ENCODE measurements around the gene OR1Q1. TPM values are rescaled to one million over a fixed set of nuclear protein-coding genes. Genes with fewer than 3 reads are reported as not detected.

The OR1Q1 gene, protein sequence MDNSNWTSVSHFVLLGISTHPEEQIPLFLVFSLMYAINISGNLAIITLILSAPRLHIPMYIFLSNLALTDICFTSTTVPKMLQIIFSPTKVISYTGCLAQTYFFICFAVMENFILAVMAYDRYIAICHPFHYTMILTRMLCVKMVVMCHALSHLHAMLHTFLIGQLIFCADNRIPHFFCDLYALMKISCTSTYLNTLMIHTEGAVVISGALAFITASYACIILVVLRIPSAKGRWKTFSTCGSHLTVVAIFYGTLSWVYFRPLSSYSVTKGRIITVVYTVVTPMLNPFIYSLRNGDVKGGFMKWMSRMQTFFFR
- not detected in 2 replicates for total RNA-seq

DNA sequence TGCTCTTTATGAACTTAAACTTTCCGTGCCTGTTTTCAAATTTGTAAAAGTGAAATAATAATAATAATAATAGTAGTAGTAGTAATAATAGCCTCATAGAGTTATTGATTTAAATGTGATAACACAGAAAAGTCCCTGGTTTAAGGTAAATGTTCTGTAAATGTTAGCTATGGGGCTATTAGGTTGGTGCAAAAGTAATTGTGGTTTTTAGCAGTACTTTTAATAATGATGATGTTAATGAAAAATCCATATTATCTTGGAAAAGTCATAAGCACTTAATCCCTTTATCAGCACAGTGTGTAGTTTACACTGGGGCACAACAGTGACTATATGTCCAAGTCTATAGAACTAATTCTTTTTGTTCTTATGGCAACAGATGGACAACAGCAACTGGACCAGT, at the start of gene OR1Q1:
Gene OR1Q1, plus strand, starts transcription at position 377 of the 400 bp plus-strand sequence. Its CDS starts 0 bp downstream, at position 377.

DNA sequence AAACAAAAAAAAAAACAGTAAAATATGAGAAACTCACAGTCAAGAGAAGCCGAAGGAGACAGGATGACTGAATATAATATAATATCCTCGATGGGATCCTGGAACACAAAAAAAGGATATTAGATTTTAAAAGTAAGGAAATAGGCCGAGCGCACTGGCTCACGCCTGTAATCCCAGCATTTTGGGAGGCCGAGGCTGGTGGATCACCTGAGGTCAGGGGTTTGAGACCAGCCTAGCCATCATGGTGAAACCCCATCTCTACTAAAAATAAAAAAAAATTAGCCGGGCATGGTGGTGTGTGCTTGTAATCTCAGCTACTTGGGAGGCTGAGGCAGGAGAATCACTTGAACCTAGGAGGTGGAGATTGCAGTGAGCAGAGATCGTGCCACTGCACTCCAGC, 31.3 kb upstream of the OR1Q1 start, which contains the start of gene OR1L8:
Gene OR1L8, minus strand, starts transcription at position 101 of the 400 bp plus-strand sequence. CDS start 14,907 bp downstream, outside the sequence.

DNA sequence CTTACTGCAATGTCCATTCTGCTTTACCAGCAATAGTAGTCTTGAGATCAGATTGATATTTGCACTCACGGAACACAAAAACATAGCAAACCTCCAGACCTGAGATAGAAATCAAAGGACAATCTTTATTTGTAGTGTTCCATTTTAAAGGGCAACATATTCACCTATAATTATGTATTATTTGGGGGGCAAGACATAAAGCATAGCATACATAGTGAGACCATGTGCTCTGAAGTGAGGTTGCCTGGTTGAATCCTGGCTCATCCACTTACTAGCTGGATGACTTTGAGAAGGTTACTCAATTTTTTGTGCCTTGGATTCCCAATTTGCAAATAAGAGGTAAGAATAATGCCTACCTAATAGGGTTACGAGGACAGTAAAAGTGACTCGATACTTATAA, 43.0 kb downstream of the OR1Q1 start, which contains the start of gene OR1B1:
Gene OR1B1, minus strand, starts transcription at position 101 of the 400 bp plus-strand sequence.

DNA sequence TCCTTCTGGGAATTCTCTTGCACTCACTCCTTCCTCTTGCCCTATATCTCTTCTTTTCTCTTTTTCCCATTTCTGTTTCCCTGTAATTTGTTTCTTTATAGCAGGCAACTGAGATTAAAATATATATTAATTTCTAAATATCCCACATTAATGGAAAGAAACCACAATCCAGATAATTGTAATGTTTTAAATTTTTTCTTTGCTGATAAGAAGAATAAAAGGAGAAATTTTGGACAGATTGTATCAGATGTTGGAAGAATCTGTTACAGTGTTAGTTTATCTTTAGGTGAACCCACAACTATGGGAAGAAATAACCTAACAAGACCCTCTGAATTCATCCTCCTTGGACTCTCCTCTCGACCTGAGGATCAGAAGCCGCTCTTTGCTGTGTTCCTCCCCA, 46.9 kb downstream of the OR1Q1 start, which contains the start of gene OR1L1:
Gene OR1L1, plus strand, starts transcription at position 301 of the 400 bp plus-strand sequence. Its CDS starts 0 bp downstream, at position 301.

Other genes starting within 250 kb of the OR1Q1 start
- gene PTGS1, start 243.7 kb upstream of the OR1Q1 start, total RNA-seq, result under 0.01 and 0.91 TPM in 2 replicates
- not detected in 2 replicates for gene OR1J1, start 136.8 kb upstream of the OR1Q1 start, total RNA-seq
- gene OR1J2, start 103.9 kb upstream of the OR1Q1 start, total RNA-seq, result not detected in 2 replicates
- not detected in 2 replicates for gene OR1J4, start 95.6 kb upstream of the OR1Q1 start, total RNA-seq
- gene OR1N1, start 87.4 kb upstream of the OR1Q1 start, total RNA-seq, result not detected in 2 replicates
- gene OR1N2, start 61.6 kb upstream of the OR1Q1 start, total RNA-seq, result not detected in 2 replicates
- not detected in 2 replicates for gene OR1L8, start 31.4 kb upstream of the OR1Q1 start, total RNA-seq
- gene OR1B1, start 42.9 kb downstream of the OR1Q1 start, total RNA-seq, result not detected in 2 replicates
- gene OR1L1, start 47.0 kb downstream of the OR1Q1 start, total RNA-seq, result not detected in 2 replicates
- gene OR1L3, start 60.4 kb downstream of the OR1Q1 start, total RNA-seq, result not detected in 2 replicates
- gene OR1L4, start 109.3 kb downstream of the OR1Q1 start, total RNA-seq, result not detected in 2 replicates
- gene OR1L6, start 127.6 kb downstream of the OR1Q1 start, total RNA-seq, result not detected in 2 replicates
- not detected in 2 replicates for gene OR5C1, start 174.2 kb downstream of the OR1Q1 start, total RNA-seq
- not detected in 2 replicates for gene OR1K1, start 185.4 kb downstream of the OR1Q1 start, total RNA-seq
- gene PDCL, start 213.8 kb downstream of the OR1Q1 start, total RNA-seq, result 59.1 and 74.5 TPM in 2 replicates

All from epithelial cell of umbilical artery (primary cell).